Brain microvascular endothelial cell (primary cell): Measurements from ENCODE around the gene PDCD1.
A peak's percentile ranks its signal among the peaks of the same experiment; 100 is the strongest.

Source experiments
- DNase-seq: peaks from one replicate; pipeline ENCODE4 v3.0.0-alpha.2; 2020
- H3K27ac ChIP-seq: fragments of 250-450 bp; sonication (Bioruptor Pico); 2 replicates; pipeline ENCODE4 v1.5.1; 2020; ENCODE audit warnings: mild to moderate bottlenecking, moderate library complexity
- H3K27me3 ChIP-seq: fragments of 250-450 bp; sonication (Bioruptor Pico); replicated peaks from 2 replicates; pipeline ENCODE4 v1.5.1; 2020; ENCODE audit warnings: mild to moderate bottlenecking
- H3K36me3 ChIP-seq: fragments of 250-450 bp; sonication (Bioruptor Pico); replicated peaks from 2 replicates; pipeline ENCODE4 v1.5.1; 2020; ENCODE audit warnings: mild to moderate bottlenecking
- H3K4me3 ChIP-seq: 2 replicates; pipeline ENCODE4 v1.5.1; 2011; ENCODE audit warnings: low read depth, mild to moderate bottlenecking, control low read depth, low read length, moderate library complexity
- CTCF ChIP-seq: IDR thresholded peaks from 2 replicates; pipeline ENCODE4 v1.5.1; 2011; ENCODE audit warnings: low read depth, mild to moderate bottlenecking, moderate library complexity, low read length, control low read depth, inconsistent platforms; ENCODE audit errors: missing control alignments
- in situ Hi-C: cut with HindIII; loops from 2 replicates; pipeline ENCODE4 v1.10.0; 2017; ENCODE audit warnings: low sequenced_read_pairs, low pct_ligation_motif_present

Gene PDCD1

GRCh38 chr2:241842620-241843211, 16.0 kb downstream of the PDCD1 start:
- H3K4me3 ChIP-seq: peak overlapping the region; percentile 15
- no peak overlapping the region for H3K27ac ChIP-seq
- in situ Hi-C loops: no loop called here
- TF ChIP-seq CTCF: no peak
- DNase-seq: no peak
- peaks cover 13% of the 10 kb centered on the region for H3K27me3 ChIP-seq
- no peaks in the 10 kb centered on the region for H3K36me3 ChIP-seq

- Histone ChIP-seq H3K27ac (no peak overlapping the region), H3K27me3 (peaks cover 15% of the 10 kb centered on the region), H3K4me3 (no peak overlapping the region), H3K36me3 (no peaks in the 10 kb centered on the region)
- no peak for DNase-seq
- no peak for TF ChIP-seq CTCF
- in situ Hi-C loops: no loop called here
Observed at GRCh38 chr2:241842067-241842415, 16.7 kb downstream of the PDCD1 start.

GRCh38 chr2:241841181-241842066, 17.3 kb downstream of the PDCD1 start:
- Histone ChIP-seq H3K4me3 (no peak overlapping the region), H3K36me3 (no peaks in the 10 kb centered on the region), H3K27ac (no peak overlapping the region), H3K27me3 (peaks cover 15% of the 10 kb centered on the region)
- no peak for DNase-seq
- TF ChIP-seq CTCF: no peak
- in situ Hi-C loops: no loop called here

GRCh38 chr2:241837197-241837965, 21.3 kb downstream of the PDCD1 start:
- in situ Hi-C loops: no loop called here
- peaks cover 7% of the 10 kb centered on the region for H3K27me3 ChIP-seq
- TF ChIP-seq CTCF: no peak
- H3K4me3 ChIP-seq: no peak overlapping the region
- H3K27ac ChIP-seq: no peak overlapping the region
- no peaks in the 10 kb centered on the region for H3K36me3 ChIP-seq
- DNase-seq: no peak

GRCh38 chr2:241836292-241836691, 22.4 kb downstream of the PDCD1 start:
- H3K4me3 ChIP-seq: no peak overlapping the region
- no peaks in the 10 kb centered on the region for H3K36me3 ChIP-seq
- DNase-seq: no peak
- H3K27ac ChIP-seq: no peak overlapping the region
- TF ChIP-seq CTCF: no peak
- peaks cover 7% of the 10 kb centered on the region for H3K27me3 ChIP-seq
- in situ Hi-C loops: no loop called here
